Activated CD8-positive, alpha-beta T cell treated with anti-CD3 and anti-CD28 coated beads for 36 hours (primary cell): Measurements from ENCODE around the gene RNF213. TPM values are rescaled to one million over a fixed set of nuclear protein-coding genes. Genes with fewer than 3 reads are reported as not detected.

Experiments
- ATAC-seq: fragments of 200-7000 bp; cut with Tn5 transposase; one replicate; pipeline ENCODE4 v1.10.0; 2021; ENCODE audit warnings: mild to moderate bottlenecking, moderate library complexity
- CTCF ChIA-PET: fragments of 350-600 bp; sonication (Branson Sonifier 250); formaldehyde crosslinking; loops from one replicate; lab custom pipeline; 2021; ENCODE audit warnings: antibody characterized with exemption; lab: Charles Lee
- POLR2A ChIA-PET: fragments of 350-600 bp; sonication (Branson Sonifier 250); formaldehyde crosslinking; loops from one replicate; lab custom pipeline; 2021; ENCODE audit warnings: antibody characterized with exemption; lab: Charles Lee
- DNase-seq: peaks from one replicate; pipeline ENCODE4 v3.0.0-alpha.2; 2020
- H3K27ac Mint-ChIP-seq: one replicate; pipeline ENCODE4 v1.8.0; 2021; ENCODE audit warnings: mild to moderate bottlenecking, mixed read lengths
- H3K27me3 Mint-ChIP-seq: one replicate; pipeline ENCODE4 v1.8.0; 2021; ENCODE audit warnings: mixed read lengths
- H3K36me3 Mint-ChIP-seq: one replicate; pipeline ENCODE4 v1.8.0; 2021; ENCODE audit warnings: low read depth, mixed read lengths
- H3K4me1 Mint-ChIP-seq: one replicate; pipeline ENCODE4 v1.8.0; 2021; ENCODE audit warnings: low read depth, mixed read lengths
- H3K4me3 Mint-ChIP-seq: one replicate; pipeline ENCODE4 v1.8.0; 2021; ENCODE audit warnings: mild to moderate bottlenecking, moderate library complexity, mixed read lengths
- H3K9me3 Mint-ChIP-seq: one replicate; pipeline ENCODE4 v1.8.0; 2021; ENCODE audit warnings: mixed read lengths
- intact Hi-C: fragments of 100-400 bp; cut with micrococcal nuclease; formaldehyde crosslinking; loops from one replicate; pipeline ENCODE4 v1.10.0; 2022
- total RNA-seq, 2 experiments: library from RNA; stranded (reverse); gene quantifications; one replicate each; pipeline ENCODE4 v1.2.3, GENCODE V29; 2021
- TF ChIP-seq, protein P1 (sequence below): fragments of 200-600 bp; IDR thresholded peaks from one replicate; pipeline ENCODE4 v1.8.0; 2022; ENCODE audit warnings: antibody characterized with exemption, mild to moderate bottlenecking

Gene RNF213
- total RNA-seq, 2 experiments from 2014 or later = 131 to 142 TPM

- Mint-ChIP-seq H3K27me3 (no peaks in the 10 kb centered on the region), H3K9me3 (no peaks in the 10 kb centered on the region), H3K4me3 (no peak overlapping the region), H3K27ac (no peak overlapping the region), H3K36me3 (peaks cover 11% of the 10 kb centered on the region), H3K4me1 (peaks cover 19% of the 10 kb centered on the region)
- DNase-seq (no peak), ATAC-seq (no peak)
- TF ChIP-seq, protein P1, sequence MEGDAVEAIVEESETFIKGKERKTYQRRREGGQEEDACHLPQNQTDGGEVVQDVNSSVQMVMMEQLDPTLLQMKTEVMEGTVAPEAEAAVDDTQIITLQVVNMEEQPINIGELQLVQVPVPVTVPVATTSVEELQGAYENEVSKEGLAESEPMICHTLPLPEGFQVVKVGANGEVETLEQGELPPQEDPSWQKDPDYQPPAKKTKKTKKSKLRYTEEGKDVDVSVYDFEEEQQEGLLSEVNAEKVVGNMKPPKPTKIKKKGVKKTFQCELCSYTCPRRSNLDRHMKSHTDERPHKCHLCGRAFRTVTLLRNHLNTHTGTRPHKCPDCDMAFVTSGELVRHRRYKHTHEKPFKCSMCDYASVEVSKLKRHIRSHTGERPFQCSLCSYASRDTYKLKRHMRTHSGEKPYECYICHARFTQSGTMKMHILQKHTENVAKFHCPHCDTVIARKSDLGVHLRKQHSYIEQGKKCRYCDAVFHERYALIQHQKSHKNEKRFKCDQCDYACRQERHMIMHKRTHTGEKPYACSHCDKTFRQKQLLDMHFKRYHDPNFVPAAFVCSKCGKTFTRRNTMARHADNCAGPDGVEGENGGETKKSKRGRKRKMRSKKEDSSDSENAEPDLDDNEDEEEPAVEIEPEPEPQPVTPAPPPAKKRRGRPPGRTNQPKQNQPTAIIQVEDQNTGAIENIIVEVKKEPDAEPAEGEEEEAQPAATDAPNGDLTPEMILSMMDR = no peak
- POLR2A ChIA-PET = no interaction called here
- CTCF ChIA-PET = no interaction called here
- intact Hi-C loops = no loop called here
Measured at GRCh38 chr17:80214012-80214877, 46.4 kb upstream of the RNF213 start.

- H3K4me3 Mint-ChIP-seq = no peak overlapping the region
- intact Hi-C loops = no loop called here
- POLR2A ChIA-PET = no interaction called here
- CTCF ChIA-PET = no interaction called here
- no peak for DNase-seq
- H3K4me1 Mint-ChIP-seq = peaks cover 21% of the 10 kb centered on the region
- no peak for ATAC-seq
- peaks cover 11% of the 10 kb centered on the region for H3K36me3 Mint-ChIP-seq
- no peak overlapping the region for H3K27ac Mint-ChIP-seq
- H3K27me3 Mint-ChIP-seq = no peaks in the 10 kb centered on the region
- TF ChIP-seq, protein P1 = no peak
- H3K9me3 Mint-ChIP-seq = no peaks in the 10 kb centered on the region
Measured at GRCh38 chr17:80214878-80215210, 45.8 kb upstream of the RNF213 start.

DNA sequence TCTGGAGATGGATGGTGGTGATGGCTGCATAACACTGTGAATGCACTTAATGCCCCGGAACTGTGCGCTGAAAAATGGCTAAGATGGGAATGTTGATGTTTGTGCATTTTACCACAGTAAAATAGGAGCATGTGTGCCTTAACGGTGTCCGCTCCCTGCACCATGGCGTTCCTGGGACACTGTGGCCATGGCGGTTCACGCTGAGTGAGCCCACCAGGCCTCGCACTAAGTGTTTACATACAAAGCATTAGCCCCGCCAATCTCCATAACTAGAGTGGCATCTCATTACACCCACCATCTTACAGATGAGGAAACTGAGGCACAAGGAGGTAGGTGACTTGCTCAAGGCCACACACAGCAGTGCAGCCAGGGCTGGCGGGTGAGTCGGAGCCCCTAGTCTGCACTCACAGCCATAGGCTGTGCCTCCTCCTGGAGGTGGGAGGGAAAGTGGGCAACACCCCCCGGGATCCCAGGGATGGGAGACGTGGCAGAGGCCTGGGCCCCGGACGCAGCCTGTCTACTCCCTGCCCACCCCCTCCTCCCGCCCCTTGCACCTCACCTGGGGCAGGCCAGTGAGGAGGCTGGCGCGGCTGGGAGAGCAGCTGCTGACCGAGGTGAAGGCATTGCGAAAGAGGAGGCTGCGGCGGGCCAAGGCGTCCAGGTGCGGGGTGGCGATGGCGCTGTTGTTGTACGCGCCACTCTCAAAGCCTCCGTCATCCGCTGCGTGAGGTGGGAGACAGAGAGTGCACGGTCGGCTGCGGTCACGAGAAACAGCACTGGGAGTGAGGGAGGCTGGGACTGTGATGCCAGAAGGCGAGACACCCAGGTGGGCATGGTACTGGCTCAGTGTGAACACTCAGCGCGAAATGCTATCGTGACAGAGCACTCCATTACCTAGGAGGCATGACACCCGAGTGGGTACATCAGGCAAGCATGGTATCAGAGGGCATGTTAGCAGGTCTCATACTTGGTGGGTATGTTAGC, 43.9 kb upstream of the RNF213 start:
- CTCF ChIA-PET = interaction anchor here (0.9 kb wide), 1 partner anchor 25 kb away, joined by 3 read pairs; no protein-coding TSS in a partner anchor
- Mint-ChIP-seq H3K36me3 (peaks cover 8% of the 10 kb centered on the region), H3K9me3 (no peaks in the 10 kb centered on the region), H3K4me1 (peaks cover 24% of the 10 kb centered on the region), H3K27me3 (no peaks in the 10 kb centered on the region), H3K4me3 (no peak overlapping the region), H3K27ac (no peak overlapping the region)
- DNase-seq (no peak), ATAC-seq (no peak)
- POLR2A ChIA-PET = interaction anchor here (0.6 to 3.3 kb wide), 2 partner anchors 47 to 821 kb away, joined by 3 to 11 read pairs; no protein-coding TSS in a partner anchor
- intact Hi-C loops = no loop called here
- TF ChIP-seq, protein P1 = no peak

DNA sequence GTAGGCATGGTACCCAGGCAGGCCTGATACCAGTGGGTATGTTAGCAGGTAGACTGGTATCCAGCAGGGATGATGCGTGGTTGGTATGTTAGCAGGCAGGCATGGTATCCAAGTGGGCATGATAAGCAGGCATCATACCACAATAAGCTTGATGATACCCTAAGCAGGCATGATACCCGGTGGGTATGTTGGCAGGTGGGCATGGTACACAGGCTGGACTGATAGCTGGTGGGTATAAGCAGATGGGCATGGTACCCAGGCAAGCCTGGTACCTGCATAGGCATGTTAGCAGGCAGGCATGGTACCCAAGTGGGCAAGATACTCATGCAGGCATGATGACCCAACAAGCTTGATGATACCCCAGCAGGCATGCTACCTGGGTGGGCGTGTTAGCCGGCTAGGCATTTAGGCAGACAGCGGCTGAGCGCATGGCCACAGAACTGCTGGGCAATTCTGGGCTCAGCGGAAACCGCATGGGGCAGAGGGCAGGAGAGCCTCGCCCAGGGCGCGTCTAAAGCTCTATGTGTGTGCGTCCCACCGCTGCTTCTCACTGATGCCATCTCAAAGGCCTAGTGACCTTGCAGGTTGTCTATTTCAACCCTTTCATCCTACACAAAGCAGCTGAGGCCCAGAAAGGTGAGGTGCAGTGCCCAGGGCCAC, 42.8 kb upstream of the RNF213 start:
- H3K27ac Mint-ChIP-seq = no peak overlapping the region
- H3K36me3 Mint-ChIP-seq = peaks cover 8% of the 10 kb centered on the region
- DNase-seq (no peak), ATAC-seq (no peak)
- CTCF ChIA-PET = interaction anchor here (0.8 to 0.9 kb wide), 2 partner anchors 21 to 26 kb away, joined by 3 read pairs; no protein-coding TSS in a partner anchor
- no peaks in the 10 kb centered on the region for H3K9me3 Mint-ChIP-seq
- intact Hi-C loops = no loop called here
- POLR2A ChIA-PET = interaction anchor here (0.8 to 3.3 kb wide), 6 partner anchors 8 to 237 kb away, joined by 3 to 11 read pairs (median 3); no protein-coding TSS in a partner anchor
- H3K27me3 Mint-ChIP-seq = no peaks in the 10 kb centered on the region
- H3K4me3 Mint-ChIP-seq = no peak overlapping the region
- TF ChIP-seq, protein P1 = no peak
- H3K4me1 Mint-ChIP-seq = peaks cover 24% of the 10 kb centered on the region
